Right renal cortex interstitium (tissue), 3 donors: ENCODE data around the gene AATF. TPM values are rescaled to one million over a fixed set of nuclear protein-coding genes. Genes with fewer than 3 reads are reported as not detected.
"Not testable (repeated sequence)": the region's sequence is repeated elsewhere in the genome, so short reads cannot be mapped to it uniquely, and the experiment has no call there.

Experiments
- DNase-seq, 3 donors: peaks; one replicate each; pipeline ENCODE4 v3.0.0-alpha.2; 2013; ENCODE audit warnings: low read depth in 3 of 3, low spot score in 2 of 3
- polyA plus RNA-seq, 3 donors: library from polyadenylated mRNA; unstranded; fragments of 120-200 nt; gene quantifications; one replicate each; pipeline ENCODE4 v1.2.1, GENCODE V29; 2013; ENCODE audit not compliant: insufficient read length in 3 of 3

The AATF gene
- polyA plus RNA-seq, 3 donors: 54.2 to 57.3 (median 56.0) TPM

- no peak for DNase-seq
These were observed 118.9 kb downstream of the AATF start for GRCh38 chr17:37067555-37068111.

DNA sequence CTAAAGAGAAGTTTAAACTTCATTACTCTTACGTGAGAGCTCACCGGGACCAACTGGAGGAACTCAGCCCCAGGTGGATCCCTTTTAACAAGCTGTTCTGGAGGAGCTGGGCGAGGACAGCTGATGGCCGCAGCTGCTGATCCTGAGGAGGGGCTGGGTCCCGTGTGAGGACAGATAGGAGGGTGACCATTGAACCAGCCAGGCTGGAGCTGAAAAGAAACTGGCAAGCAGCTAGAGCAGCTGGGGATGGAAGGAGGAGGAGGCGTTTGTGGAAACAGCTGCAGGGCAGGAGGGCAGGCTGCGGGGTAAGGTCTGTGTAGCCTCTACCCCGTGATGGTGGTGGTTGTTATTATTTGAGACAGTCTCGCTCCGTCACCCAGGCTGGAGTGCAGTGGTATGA, 119.5 kb downstream of the AATF start:
- DNase-seq: no peak

- no peak for DNase-seq
These were observed 120.3 kb downstream of the AATF start for GRCh38 chr17:37069087-37069486.

DNA sequence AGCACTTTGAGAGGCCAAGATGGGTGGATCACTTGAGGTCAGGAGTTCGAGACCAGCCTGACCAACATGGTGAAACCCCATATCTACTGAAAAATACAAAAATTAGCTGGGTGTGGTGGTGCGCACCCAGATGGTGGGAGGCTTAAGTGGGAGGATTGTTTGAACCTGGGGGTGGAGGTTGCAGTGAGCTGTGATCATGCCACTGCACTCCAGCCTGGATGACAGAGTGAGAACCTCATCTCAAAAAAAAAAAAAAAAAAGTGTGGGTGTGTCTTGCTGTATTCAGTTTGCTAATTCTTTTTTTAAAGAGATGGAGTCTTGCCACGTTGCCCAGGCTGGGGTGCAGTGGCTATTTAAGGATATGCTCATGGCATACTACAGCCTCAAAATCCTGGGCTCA, 124.7 kb downstream of the AATF start:
- not testable (repeated sequence) for DNase-seq

DNA sequence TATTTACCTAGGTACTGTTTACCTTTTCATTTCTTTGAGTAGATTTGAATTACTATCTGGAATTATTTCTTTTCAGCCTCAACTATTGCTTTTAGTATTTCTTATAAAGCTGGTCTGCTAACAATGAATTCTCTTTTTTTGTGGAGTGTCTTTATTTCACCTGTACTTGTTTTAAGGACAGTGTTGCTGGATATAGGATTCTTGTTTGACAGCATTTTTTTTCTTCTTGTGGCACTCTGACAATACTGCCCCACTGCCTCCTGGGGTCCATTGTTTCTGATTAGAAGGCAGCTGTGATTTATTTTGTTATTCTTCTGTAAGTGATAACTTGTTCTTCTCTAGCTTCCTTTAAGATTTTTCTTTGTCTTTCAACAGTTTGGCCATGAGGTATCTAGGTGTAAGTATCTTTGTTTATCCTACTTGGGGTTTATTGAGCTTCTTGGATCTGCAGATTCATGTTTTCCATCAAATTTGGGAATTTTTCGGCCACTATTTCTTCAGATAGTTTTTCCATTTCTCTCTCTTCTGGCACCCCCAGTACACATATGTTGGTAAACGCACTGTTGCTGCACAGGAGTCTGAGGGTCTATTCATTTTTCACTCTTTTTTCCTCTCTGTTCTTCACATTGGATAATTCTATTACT, 130.4 kb downstream of the AATF start:
- no peak for DNase-seq

GRCh38 chr17:37079735-37080134, 131.0 kb downstream of the AATF start:
- no peak for DNase-seq

DNA sequence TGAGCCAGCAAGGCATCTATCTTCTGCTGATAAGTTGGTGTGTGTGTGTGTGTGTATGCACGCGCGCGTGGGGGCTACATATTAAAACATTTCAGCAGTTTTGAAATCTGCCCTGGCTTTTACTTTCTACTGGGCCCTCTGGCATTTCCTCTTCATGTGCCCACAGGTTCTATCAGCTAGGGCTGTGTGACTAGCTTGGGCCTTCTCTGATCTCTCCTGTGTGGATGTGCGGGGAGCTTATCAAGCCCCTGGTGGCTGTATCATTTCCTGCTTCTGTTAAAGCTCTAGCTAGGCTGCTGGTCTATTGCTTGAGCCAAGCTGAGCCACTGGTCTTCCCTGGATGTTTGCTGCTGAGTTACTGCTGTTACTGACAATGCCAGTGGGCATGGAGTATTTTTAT, 132.5 kb downstream of the AATF start:
- no peak for DNase-seq

- no peak for DNase-seq
These were observed 133.6 kb downstream of the AATF start for GRCh38 chr17:37082311-37082860.

DNA sequence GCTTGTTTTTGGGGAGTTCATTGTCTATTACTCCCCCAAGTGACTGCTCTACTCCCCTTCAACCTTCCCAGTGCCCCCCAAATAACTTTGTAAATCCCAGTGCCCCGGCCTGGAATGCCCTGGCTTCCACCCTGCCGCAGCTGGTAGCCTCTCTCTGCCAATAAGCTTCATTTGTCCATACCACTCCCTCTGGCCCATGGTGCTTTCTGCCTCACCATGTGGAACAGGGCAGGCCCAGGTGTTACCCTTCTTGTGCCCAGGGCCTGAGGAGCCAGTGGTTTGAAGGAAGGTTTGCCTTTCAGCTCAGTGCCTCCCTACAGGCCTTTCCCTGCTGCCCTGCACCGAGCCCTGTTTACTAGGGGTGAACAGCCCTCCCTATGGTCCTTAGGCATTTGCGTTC, 134.2 kb downstream of the AATF start:
- DNase-seq: no peak

DNA sequence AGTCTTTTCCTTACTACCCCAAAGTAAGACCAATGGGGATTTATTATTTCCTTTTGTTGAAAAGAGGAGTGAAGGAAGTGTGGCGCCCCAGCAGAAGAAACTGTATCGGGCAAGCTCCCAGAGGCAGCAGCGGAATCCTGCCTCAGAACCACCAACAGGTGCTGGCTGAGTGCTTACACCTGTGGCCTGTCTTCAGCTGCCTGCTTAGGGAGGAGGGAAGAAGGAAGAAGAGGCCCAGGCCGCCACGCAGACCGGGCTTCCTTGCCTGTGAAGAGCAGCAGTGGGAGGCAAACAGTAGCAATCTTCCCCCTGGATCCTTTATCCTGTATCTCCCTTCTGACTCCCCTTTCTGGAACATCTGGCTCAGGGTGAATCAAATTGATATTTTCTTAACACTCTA, 134.7 kb downstream of the AATF start:
- no peak for DNase-seq

DNA sequence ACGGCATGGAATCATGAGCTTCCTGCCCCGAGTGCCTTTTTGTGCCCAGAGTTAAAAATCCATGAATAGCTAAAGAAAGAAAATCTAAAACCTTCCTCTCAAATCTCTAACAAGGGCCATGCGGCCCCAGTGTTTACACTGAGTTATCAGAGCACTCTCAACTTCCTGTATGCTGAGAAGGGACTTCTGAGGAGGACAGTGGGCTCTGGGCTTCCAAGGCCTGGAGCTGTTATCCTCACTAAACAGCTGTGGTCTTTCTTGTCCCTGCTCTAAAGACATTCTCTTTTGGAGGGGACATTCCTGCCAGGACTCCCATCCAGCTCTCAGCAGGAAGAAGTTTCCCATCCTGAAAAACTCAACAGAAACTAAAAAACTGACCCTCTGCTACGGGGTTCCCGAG, 135.6 kb downstream of the AATF start:
- DNase-seq: no peak

DNA sequence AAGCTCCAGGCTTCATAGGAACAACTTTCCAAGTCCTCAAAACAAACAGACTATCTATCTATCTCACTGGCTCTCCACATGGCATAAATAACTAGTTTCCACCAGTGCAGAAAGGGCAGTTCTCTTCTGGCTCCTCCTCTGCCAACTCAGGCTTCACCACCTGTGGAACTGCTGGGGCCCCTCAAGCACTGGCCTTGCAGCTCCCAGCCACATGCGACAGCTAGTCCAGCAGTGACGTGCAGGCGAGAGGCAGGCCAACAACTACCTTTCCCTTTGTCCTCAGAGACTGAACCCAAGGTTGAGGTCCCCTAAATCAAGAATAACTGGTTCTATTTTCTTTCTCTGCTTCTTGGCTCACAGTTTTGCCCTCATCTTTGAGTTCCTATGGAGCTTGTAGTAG, 137.6 kb downstream of the AATF start:
- DNase-seq: no peak

GRCh38 chr17:37086948-37087347, 138.2 kb downstream of the AATF start:
- no peak for DNase-seq

DNA sequence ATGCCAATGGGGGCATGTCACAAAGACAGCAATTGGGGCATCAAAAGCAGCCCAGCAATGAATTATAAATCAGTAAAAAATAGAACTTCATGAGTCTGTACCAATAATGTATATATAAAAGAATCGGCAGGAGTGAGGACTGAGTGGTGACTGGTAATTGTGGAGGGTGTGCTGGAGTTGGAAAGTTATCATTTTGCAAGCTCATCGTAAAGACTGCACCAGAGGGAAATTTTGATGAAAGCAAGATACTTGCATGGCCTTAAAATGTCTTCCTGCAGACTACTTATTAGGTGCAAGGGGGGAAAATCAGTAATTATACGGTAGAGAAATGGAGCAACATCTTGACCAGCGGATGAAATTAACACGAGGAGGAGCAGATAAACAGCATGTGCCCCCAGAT, 138.9 kb downstream of the AATF start:
- DNase-seq: no peak

- DNase-seq: no peak
These were observed 139.7 kb downstream of the AATF start for GRCh38 chr17:37088459-37088858.

DNA sequence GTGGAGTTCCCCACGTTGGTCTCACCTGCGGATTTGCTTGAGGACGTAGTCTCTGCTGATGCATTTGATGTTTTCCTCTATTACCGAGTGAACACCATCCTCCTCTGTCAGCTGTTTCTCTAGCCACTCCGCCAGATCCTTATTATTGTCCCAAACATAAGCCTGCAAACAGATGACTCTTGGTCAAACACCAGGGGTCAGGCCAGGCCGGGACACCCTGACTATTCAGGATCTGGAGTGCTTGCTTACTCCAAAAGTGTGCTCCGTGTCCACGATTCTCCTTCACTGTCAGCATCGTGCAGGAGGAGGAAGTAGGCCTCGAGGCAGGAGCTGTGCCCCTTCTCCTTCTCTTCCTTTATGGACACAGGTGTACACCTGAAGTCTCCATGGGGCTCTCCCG, 140.2 kb downstream of the AATF start:
- DNase-seq: no peak

- DNase-seq: no peak
These were observed 141.2 kb downstream of the AATF start for GRCh38 chr17:37089956-37090355.

GRCh38 chr17:37090941-37091340, 142.2 kb downstream of the AATF start:
- no peak for DNase-seq

DNA sequence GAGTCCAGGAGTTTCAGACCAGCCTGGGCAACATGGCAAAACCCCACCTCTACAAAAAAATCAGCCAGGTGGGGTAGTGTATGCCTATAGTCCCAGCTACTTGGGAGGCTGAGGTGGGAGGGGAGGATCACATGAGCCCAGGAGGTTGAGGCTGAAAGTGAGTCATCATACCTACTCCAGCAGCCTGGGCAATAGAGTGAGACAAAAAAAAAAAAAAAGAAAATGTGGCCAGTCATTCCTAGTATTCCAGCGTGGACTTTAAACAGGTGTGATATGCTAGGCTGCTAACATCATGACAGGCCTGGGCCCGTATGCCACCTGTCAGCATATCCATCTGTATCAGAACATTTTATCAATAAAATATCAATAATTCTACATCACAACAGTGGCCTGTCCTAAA, 143.3 kb downstream of the AATF start:
- DNase-seq: no peak

DNA sequence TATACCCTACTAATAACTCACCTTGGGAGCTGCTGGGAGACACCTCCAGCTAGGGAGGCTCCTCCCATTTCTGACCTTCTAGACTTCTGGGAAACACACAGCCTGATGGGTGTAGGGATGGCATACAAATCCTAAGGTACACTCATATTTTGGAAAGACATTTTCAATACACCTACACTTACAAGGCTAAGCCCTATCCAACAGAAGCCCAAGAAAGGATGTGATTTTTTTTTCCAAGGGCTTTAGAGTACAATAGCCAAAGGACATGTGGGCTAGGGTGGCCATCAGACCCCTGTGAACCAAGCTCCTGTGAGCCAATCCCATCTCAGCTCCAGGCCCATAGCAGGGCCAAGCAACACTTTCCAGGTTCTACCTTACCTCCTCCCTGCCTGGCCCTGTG, 143.9 kb downstream of the AATF start:
- DNase-seq: no peak

DNA sequence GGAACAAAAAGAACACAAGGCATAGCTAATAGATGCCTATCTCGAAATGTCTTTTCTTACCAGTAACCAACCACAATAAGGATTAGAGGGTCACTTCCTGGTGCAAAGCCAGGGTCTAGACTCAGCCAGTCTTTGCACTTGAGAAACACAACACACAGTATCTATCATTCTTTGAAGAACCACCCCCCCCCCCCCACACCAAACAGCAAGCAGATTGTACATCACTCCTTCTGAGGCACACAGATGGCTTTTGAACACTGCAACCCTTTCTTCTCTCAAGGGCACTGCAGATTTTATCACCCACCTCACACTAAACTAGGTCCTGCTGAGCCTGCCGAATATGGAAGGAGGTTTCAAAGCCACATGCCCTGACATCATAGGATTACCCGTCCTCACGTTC, 145.6 kb downstream of the AATF start:
- no peak for DNase-seq

- DNase-seq: no peak
These were observed 147.3 kb downstream of the AATF start for GRCh38 chr17:37096071-37096470.

GRCh38 chr17:37097154-37097553, 148.4 kb downstream of the AATF start:
- DNase-seq: no peak
